Hindlimb muscle (tissue), 1 donor: ENCODE data around the gene TADA2B. TPM values are rescaled to one million over a fixed set of nuclear protein-coding genes. Genes with fewer than 3 reads are reported as not detected.
"Not testable (repeated sequence)": the region's sequence is repeated elsewhere in the genome, so short reads cannot be mapped to it uniquely, and the experiment has no call there.

Source experiments
- DNase-seq: peaks from one replicate; pipeline ENCODE4 v3.0.0-alpha.2; 2013
- polyA plus RNA-seq: library from polyadenylated mRNA; unstranded; fragments of 120-200 nt; gene quantifications from one replicate; pipeline ENCODE4 v1.2.1, GENCODE V29; 2013; ENCODE audit not compliant: insufficient read length

TADA2B gene
- polyA plus RNA-seq, 1 donor = 26.6 TPM

DNA sequence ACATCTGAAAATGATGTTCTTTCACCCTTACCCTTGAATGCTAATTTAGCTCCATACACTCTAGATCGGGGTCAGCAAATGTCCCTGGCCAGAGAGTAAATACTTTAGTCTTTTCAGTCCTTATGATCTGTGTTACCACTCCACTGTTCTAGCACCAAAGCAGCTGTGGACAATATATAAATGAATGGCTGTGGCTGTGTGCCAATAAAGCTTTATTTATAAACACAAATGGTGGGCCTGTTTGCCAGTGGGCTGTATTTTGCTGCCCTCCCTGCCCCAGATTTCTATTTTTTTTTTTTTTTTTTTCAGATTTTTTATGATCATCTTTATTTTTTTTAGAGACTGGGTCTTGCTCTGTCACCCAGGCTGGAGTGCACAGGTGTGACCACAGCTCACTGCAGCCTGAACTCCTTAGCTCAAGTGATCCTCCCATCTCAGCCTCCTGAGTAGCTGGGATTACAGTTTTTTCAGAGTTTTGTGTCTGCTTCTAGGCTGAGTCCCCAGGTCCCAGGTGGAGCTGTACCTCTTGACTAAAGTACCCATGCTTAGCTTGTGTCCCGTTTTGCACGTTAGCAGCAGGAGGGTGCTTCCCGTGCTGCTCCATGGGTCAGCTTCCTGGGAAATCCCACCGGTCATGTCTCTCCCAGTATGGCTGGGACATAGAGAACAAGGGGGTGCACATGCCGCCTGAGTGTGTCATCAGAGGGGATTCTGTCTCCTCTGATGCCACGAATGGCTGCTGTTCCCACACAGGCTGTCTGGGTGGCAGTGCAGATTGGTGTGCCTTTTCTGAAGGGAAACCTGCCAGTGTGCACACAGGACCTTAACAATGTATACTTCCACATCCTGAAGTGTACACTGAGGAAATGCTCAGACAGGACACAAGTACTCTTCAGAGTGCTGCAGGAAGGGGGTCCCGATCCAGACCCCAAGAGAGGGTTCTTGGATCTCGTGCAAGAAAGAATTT, 40.7 kb downstream of the TADA2B start:
- DNase-seq = no peak

DNA sequence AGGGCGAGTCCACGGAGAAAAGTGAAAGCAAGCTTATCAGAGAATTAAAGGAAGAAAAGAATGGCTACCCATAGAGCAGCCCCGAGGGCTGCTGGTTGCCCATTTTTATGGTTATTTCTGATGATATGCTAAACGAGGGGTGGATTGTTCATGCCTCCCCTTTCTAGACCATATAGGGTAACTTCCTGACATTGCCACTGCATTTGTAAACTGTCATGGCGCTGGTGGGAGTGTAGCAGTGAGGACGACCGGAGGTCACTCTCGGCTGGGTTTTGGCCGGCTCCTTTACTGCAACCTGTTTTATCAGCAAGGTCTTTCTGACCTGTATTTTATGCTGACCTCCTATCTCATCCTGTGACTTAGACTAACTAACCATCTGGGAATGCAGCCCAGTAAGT, 41.4 kb downstream of the TADA2B start:
- DNase-seq = not testable (repeated sequence)

DNA sequence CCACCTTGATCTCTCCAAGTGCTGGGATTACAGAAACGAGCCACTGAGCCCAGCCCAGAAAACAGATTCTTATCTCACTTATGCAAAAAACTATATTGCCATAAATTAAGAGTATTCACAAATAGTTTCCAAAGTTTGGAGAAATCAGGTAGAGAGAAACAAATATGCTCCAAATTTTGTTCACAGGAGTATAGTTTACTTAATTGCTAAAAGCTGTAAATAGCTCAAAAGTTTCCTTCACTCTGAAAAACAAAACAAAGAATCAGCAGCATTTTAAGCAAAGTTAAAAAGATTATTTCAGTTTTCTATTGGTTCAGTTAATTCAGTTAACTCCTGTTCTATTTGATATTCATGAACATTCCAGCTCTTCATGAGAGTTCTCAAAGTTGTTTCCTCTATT, 43.2 kb downstream of the TADA2B start:
- DNase-seq = no peak

DNA sequence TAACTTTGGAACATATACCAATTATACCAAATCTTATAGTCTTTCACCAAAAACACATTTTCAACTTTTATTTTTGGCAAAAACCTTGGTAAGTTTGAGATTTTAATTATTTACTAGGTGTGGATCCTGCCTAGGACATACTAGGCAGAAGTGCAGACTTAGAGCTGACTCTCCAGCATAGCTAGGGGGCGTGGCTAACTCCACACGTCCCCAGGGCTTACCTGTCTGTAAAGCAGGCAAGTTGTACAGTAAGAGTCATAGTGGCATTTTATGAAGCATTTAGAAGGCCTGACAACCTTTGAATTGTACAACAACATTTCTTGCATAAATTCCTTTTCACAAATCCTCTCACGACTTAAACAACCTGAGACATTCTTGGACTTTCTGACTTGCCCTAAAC, 43.9 kb downstream of the TADA2B start:
- DNase-seq = no peak

DNA sequence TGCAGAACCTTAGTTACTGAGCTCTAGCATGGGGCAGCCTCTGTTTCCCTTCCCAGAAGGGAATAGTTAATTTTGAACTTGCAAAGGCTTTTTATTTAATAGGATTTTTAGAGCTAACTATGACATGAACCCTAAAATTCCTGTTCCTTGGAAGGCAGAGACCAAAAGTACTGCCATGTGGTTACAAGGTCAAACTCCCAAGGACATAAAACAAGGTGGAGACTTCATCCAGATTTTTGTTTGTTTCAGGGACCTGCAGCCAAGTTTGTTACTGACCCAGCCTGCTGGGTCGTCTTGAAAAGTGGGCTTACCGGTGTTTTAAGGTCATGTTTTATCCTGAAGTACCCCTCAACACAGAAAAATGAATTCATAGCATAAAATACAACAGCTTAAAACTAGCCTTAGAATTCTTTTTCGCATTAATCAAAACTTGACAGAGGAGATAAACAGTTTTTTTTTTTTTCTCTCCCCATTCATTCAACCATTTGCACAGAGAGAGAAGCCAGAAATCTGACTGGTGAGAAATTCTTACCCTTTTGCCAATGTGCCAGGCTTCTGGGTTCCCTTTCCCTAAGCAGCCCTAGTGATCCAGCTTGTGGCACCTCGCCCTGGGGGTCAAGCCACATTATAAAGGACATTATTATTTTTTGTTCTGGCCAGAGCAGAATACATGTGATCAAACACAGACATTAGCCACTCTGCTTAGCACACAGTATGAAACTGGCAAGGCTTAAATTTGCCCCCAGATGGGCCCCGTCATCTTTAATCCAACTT, 46.2 kb downstream of the TADA2B start:
- no peak for DNase-seq

DNA sequence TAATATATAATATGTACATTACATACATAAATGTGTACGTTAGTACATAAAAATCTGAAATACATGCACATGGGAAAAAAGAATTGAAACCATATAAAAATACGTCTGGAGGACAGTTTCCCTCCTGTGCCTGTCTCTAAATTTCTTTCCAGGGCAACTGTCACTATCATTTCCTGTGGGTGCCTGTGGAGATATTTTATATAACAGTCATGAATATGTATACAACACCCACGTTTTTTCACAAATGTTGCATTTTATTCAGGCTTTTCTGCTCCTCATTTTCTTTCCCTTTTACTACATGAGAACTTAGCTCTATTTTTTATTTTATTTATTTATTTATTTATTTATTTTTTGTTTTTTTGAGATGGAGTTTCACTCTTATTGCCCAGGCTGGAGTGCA, 48.9 kb downstream of the TADA2B start:
- no peak for DNase-seq

DNA sequence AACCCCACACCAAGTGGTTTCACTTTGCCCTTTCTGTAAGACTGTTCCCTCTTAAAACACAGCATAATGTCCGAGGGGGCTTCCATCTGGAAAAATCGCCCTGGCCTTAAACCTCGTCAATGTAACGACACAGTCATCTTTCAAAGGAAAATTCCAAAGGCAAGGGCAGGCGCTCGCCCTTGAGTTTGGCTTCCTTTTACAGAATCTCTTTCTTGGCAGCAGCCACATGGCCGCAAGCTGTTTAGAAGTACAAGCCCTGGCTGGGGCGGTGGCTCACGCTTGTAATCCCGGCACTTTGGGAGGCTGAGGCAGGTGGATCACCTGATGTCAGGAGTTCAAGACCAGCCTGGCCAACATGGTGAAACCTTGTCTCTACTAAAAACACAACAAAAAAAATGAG, 51.7 kb downstream of the TADA2B start:
- peak; percentile 37 for DNase-seq

DNA sequence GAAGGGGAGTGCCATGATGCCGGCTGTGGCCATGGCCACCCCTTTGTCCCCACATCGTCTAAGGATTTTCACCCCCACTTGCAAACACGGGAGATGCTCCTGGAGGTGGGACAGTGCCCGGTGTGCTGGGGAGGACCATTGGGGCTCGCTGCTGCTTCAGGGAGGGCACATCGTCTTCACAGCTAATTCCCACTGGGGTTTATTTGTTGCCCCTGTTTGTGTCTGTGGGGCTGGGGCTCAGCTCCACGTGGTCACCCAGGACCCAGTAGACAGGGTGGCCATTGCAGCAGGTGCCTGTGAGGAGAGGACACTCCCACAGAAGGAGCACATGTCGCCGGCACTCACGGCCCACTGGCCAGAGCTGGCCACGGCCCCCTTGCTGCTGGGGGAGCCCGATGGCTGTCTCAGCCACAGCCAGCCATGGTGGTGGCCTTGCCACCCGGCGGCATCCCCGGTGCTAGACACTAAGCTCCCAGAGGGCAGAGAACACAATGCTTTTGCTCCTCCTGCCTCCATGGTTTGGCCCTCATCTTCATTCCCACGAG, 52.5 kb downstream of the TADA2B start:
- no peak for DNase-seq

DNA sequence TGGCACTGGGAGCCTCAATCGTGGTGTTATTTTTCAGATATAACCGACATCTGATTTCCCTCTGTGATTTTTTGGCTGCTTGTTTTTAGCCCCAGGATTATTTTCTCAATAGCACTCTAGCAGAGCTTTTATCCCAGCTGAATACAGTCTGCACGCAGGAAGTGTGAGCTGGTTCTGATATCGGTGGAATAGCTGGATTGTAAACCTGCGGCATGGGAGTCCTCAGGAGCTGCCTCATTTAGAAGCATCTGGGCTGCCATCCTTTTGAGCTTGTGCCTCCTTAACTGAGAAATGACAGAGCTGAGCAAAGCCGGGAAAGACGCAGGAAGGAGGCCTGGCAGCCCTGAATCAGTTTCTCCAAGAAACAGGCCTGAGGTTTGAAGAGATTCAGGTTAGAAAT, 53.1 kb downstream of the TADA2B start:
- no peak for DNase-seq

DNA sequence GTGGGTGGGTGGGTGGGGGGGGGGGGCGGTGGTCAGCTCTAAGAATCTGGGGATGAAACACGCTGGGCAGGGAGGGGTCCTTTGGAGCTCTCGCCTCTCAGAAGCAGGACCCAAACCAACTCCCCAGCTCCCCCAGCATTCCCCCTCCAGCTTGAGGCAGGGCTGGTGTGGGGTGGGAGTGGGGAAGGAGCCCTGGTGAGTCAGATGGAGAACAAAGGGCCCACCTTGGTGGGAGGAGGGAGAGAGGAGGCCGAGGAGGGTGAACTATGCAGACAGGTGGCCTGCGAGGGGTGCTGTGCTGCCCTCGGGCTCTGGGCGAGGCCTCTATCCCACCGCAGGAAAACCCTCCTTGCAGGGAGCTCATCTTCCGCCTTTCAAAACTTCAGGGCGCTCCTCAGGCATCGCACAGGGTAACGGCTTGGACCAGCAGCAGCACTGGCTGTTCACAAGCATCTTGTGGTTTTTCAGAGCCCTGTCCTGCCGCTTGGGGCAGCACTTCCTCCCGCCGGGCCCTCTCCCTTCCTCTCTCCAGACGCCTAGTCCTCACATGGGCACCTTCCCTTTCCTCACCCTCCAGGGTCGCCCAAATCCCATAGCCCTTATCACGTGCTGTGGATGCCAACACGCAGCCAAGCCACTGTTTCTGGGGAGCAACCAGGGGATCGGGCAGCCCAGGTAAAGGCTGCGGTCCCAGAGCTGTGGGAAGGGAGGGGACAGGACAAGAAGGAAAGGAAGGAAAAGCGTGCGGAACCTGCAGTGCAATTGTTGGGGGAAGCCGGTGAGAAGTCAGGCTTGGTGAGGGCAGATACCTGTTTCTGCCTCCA, 58.7 kb downstream of the TADA2B start:
- peak; percentile 38 for DNase-seq

DNA sequence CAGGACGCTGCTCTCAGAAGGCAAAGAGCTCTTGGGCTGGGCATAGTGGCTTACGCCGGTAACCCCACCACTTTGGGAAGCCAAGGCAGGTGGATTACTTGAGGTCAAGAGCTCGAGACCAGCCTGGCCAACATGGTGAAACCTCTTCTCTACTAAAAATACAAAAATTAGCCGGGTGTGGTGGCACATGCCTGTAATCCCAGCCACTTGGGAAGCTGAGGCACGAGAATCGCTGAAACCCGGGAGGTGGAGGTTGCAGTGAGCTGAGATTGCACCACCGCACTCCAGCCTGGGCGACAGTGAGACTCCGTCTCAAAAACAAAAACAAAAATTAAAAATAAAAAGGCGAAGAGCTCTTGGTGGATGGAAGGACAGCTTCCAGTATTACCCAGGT, 59.3 kb downstream of the TADA2B start:
- not testable (repeated sequence) for DNase-seq

DNA sequence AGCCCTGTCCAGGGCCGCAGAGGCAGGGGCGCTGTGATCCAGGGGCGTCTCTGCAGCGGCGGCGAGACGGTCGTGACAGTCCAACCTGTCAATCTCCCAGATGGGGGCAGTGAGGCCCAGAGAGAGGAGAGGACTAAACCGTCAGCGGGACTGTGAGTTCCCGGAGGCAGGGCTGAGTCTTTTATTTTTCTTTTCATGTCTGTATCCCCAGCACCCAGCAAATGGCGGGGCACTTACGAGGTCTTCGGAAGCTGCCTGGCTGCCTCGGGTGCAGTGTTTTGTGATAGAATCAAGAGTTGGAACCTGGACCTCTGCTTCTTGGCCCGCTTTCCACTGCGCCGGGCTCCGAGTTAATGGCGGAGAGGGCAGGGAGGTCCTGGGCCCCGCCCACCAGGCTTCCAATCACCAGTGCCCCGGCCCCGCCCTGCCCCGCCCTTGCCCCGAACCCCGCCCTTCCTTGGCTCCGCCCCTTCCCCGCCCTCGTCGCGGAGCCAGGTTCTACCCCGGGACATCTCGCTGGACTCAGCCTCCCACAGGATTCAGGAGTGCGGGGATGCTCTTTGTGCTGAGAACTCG, 59.9 kb downstream of the TADA2B start:
- peak; percentile 59 for DNase-seq

DNA sequence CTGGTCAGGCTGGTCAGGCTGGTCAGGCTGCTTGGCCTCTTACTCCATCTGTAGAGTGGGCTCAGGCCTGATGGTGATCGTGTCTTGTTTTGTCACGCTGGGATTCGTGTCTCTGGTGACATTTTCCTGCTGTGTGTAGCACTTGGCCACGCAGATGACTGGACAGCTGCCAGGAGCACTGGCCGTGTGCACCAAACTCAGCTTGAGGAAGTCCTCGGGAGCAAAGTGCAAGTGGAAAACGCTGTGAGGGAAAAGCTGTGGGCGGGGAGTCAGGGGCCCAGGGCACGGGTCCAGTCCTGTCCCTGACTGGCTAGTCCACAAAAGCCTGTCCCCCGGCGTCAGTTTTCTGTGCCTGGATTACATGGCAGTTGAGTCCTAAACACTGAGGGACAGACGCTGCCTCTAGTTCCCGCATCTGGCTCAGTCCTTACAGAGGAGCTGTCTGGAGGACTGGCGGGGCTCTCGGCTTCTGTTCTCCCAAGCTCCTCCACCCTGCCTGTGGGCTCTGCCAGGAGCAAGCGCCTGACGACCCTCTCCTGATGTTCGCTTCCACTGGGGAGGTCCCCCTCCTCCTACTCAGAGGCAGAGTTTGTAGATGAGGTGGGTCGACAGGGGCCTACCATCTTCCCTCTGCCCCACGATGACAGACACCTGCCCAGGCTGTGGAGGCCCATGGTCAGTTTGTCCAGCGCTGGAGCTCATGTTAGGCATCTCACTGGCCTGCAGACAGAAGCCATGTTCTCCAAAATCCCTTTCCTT, 60.6 kb downstream of the TADA2B start:
- DNase-seq = peak; percentile 71

DNA sequence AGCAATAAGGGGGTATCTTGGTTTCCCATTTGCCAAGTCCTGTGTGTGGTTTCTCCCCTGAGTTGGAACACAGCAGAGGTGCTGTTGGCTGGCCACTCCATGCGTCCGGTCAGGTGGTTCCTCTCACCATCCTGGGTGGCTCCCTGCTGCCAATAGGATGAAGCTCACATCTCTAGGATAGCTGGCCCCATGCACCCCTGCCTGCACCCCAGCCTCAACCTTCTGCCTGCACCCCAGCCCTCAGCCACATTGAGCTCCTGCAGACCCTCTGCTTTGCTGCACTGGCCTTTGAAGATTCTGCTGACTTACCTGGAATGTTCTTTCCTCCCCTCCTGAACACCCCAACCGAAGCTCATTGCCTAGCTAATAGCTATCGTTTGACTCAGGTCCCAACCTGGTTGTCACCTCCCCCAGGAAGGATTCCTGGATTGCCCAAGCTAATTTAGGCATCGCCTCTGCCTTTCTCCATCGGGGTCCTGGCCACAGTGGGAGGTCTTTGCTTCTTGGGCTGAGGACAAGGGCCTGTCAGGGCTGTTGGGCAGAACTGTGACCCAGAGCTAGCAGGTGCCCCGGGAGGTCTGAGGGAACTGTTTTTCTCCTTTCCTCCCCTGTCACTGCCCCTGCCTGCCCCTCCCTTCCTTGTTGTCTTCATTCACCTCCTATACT, 61.3 kb downstream of the TADA2B start:
- no peak for DNase-seq

DNA sequence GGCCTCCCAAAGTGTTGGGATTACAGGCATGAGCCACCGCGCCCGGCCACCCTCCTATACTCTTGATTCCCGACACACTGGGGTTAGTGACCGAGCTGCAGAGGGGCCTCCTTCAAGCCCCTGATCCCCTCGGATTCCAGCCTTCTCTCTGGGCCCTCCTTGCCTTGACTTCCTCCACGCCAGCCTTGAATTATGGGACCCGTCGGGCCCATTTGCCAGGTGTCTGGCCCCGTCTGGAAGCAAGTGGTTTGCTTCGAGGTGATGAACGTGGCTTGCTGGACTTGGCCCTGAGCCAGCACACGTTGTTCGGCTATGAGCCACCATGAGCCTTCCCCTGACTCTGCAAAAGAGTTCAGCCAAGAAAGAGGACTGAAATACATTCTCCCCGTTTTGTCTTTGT, 62.1 kb downstream of the TADA2B start:
- no peak for DNase-seq

DNA sequence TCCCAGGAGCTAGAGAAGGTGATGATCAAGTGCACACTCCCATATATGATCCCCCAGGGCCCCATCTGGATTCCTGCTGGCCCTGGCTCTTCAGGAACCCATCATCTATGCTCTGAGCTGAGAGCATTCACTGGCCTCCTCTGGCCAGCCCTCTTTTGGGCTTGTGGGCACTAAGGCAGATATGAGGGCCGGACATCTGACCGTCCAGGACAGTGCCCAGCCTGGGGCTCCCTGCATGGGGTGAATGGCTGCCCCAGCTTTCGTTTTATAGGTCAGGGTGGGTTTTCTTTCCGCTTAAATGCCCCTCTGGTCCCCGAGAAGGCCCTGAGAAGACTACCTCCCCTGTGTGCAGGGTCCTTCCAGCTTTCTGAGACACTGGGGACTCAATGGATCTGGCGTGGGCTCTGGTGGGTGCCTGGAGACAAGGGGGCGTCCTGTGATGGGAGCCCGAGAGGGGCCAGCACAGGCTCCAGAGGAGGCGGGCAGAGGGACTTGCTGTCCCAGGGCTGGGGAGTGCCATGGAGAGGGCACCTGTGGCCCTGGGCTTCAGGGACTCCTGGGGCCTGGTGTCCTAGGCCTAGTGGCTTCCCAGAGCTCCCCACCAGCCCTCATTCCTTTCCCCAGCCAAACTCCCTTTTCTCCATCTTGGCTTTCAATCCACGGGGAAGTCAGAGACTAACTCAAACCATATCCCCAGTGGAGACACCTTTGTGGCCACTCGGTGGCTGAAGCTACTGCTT, 64.2 kb downstream of the TADA2B start:
- no peak for DNase-seq
